Hepatocyte (in vitro differentiated cells): Measurements from ENCODE around the gene TPGS2. TPM values are rescaled to one million over a fixed set of nuclear protein-coding genes. Genes with fewer than 3 reads are reported as not detected.

Experiments used
- DNase-seq: peaks from one replicate; pipeline ENCODE4 v3.0.0-alpha.2; 2016; ENCODE audit warnings: low spot score
- H2AFZ ChIP-seq: fragments of 200-600 bp; sonication (generic); 2 replicates; pipeline ENCODE4 v1.6.0; 2016; ENCODE audit warnings: antibody characterized with exemption, mild to moderate bottlenecking
- H3K27ac ChIP-seq: fragments of 200-600 bp; sonication (generic); 2 replicates; pipeline ENCODE4 v1.5.1; 2016; ENCODE audit warnings: mild to moderate bottlenecking
- H3K27me3 ChIP-seq: fragments of 200-600 bp; sonication (generic); 2 replicates; pipeline ENCODE4 v1.6.1; 2016
- H3K36me3 ChIP-seq: fragments of 200-600 bp; sonication (generic); replicated peaks from 2 replicates; pipeline ENCODE4 v1.5.1; 2016; ENCODE audit warnings: low read depth; ENCODE audit not compliant: insufficient read depth
- H3K4me1 ChIP-seq: fragments of 200-600 bp; sonication (generic); 2 replicates; pipeline ENCODE4 v1.5.1; 2016; ENCODE audit warnings: mild to moderate bottlenecking, moderate library complexity; ENCODE audit not compliant: insufficient read depth
- H3K4me2 ChIP-seq: fragments of 200-600 bp; sonication (generic); 2 replicates; pipeline ENCODE4 v1.6.0; 2016
- H3K4me3 ChIP-seq: fragments of 200-600 bp; sonication (generic); 2 replicates; pipeline ENCODE4 v1.5.1; 2016; ENCODE audit warnings: mild to moderate bottlenecking
- H3K79me2 ChIP-seq: fragments of 200-600 bp; sonication (generic); 2 replicates; pipeline ENCODE4 v1.6.0; 2017; ENCODE audit warnings: mild to moderate bottlenecking
- H3K9me2 ChIP-seq: fragments of 200-600 bp; sonication (generic); replicated peaks from 2 replicates; pipeline ENCODE4 v1.6.0; 2017; ENCODE audit warnings: mild to moderate bottlenecking; ENCODE audit not compliant: insufficient read depth
- H3K9me3 ChIP-seq: fragments of 200-600 bp; sonication (generic); 2 replicates; pipeline ENCODE4 v1.5.1; 2016; ENCODE audit warnings: low read depth, mild to moderate bottlenecking
- H4K20me1 ChIP-seq: fragments of 200-600 bp; sonication (generic); 2 replicates; pipeline ENCODE4 v1.6.0; 2016; ENCODE audit warnings: mild to moderate bottlenecking; ENCODE audit not compliant: insufficient read depth, poor library complexity, severe bottlenecking
- CTCF ChIP-seq: fragments of 200-600 bp; sonication (generic); IDR thresholded peaks from 2 replicates; pipeline ENCODE4 v1.5.1; 2016; ENCODE audit warnings: antibody characterized with exemption, mild to moderate bottlenecking; ENCODE audit not compliant: poor library complexity
- EZH2 ChIP-seq: fragments of 200-600 bp; sonication (generic); IDR thresholded peaks from 2 replicates; pipeline ENCODE4 v1.6.1; 2016; ENCODE audit warnings: antibody characterized with exemption, mild to moderate bottlenecking, borderline replicate concordance
- EZH2phosphoT487 ChIP-seq: fragments of 200-600 bp; sonication (generic); IDR thresholded peaks from one replicate; pipeline ENCODE4 v1.6.1; 2018; ENCODE audit warnings: antibody characterized with exemption, mild to moderate bottlenecking, low read depth, moderate library complexity; ENCODE audit not compliant: unreplicated experiment, severe bottlenecking
- WGBS: methylation state at CpG from one replicate; pipeline ENCODE4 v1.1.6; 2016; ENCODE audit warnings: low lambda C conversion rate; ENCODE audit errors: missing lambda C conversion rate; 5-methylcytosine and 5-hydroxymethylcytosine counted together
- polyA plus RNA-seq: library from polyadenylated mRNA; unstranded; fragments of >200 nt; fragmentation: Nextera tagmentation; extraction: Ambion mirVana; gene quantifications from 2 replicates; pipeline ENCODE4 v1.2.1, GENCODE V29; 2016
- total RNA-seq: library from RNA; depleted of rRNA; stranded (reverse); fragments of >200 nt; gene quantifications from 2 replicates; pipeline ENCODE4 v1.2.3, GENCODE V29; 2014

Gene TPGS2
- total and polyA plus RNA-seq, 2 experiments from 2014 or later, result 57.0 to 83.0 TPM

GRCh38 chr18:36843199-36843598 is 14.4 kb upstream of the TPGS2 start:
- no peak overlapping the region for H3K4me3 ChIP-seq
- DNase-seq, result no peak
- H3K27ac ChIP-seq, result no peak overlapping the region
- no peaks in the 10 kb centered on the region for H3K9me2 ChIP-seq
- no peak for TF ChIP-seq EZH2phosphoT487
- no peak for TF ChIP-seq EZH2
- no peak for TF ChIP-seq CTCF
- H3K4me1 ChIP-seq, result no peaks in the 10 kb centered on the region
- H4K20me1 ChIP-seq, result no peaks in the 10 kb centered on the region
- no peaks in the 10 kb centered on the region for H3K79me2 ChIP-seq
- no peak overlapping the region for H2AFZ ChIP-seq
- H3K9me3 ChIP-seq, result no peaks in the 10 kb centered on the region
- H3K4me2 ChIP-seq, result no peak overlapping the region
- 90% methylated on average over 5 of the region's 5 CpGs for WGBS
- no peaks in the 10 kb centered on the region for H3K27me3 ChIP-seq
- H3K36me3 ChIP-seq, result no peaks in the 10 kb centered on the region

- DNase-seq, result no peak
- no peak overlapping the region for H3K4me2 ChIP-seq
These were observed 11.0 kb upstream of the TPGS2 start for GRCh38 chr18:36839835-36840234.

GRCh38 chr18:36835927-36836326 is 7.1 kb upstream of the TPGS2 start:
- H3K9me2 ChIP-seq, result no peaks in the 10 kb centered on the region
- no peaks in the 10 kb centered on the region for H3K9me3 ChIP-seq
- no peaks in the 10 kb centered on the region for H3K36me3 ChIP-seq
- TF ChIP-seq CTCF (no peak), EZH2 (no peak)
- no peaks in the 10 kb centered on the region for H3K27me3 ChIP-seq
- no peaks in the 10 kb centered on the region for H4K20me1 ChIP-seq
- 100% methylated on average over 1 of the region's 1 CpG for WGBS
- no peak for DNase-seq
- no peak overlapping the region for H3K27ac ChIP-seq
- H3K4me3 ChIP-seq, result no peak overlapping the region
- H2AFZ ChIP-seq, result no peak overlapping the region
- H3K79me2 ChIP-seq, result peaks cover 16% of the 10 kb centered on the region
- no peak overlapping the region for H3K4me2 ChIP-seq
- no peaks in the 10 kb centered on the region for H3K4me1 ChIP-seq

More at GRCh38 chr18:36839835-36840234, 11.0 kb upstream of the TPGS2 start:
- Histone ChIP-seq H3K27me3 (no peaks in the 10 kb centered on the region), H3K79me2 (no peaks in the 10 kb centered on the region), H3K4me3 (no peak overlapping the region), H3K27ac (no peak overlapping the region), H3K4me1 (no peaks in the 10 kb centered on the region), H4K20me1 (no peaks in the 10 kb centered on the region), H2AFZ (no peak overlapping the region), H3K36me3 (no peaks in the 10 kb centered on the region), H3K9me3 (no peaks in the 10 kb centered on the region), H3K9me2 (no peaks in the 10 kb centered on the region)
- WGBS, result 98% methylated on average over 4 of the region's 4 CpGs
- TF ChIP-seq EZH2phosphoT487, result no peak
- TF ChIP-seq CTCF, result no peak
- no peak for TF ChIP-seq EZH2

- H3K27me3 ChIP-seq, result no peaks in the 10 kb centered on the region
- H3K4me1 ChIP-seq, result peaks cover 8% of the 10 kb centered on the region
- H3K9me3 ChIP-seq, result no peaks in the 10 kb centered on the region
- no peak for TF ChIP-seq CTCF
- H3K27ac ChIP-seq, result no peak overlapping the region
- peaks cover 23% of the 10 kb centered on the region for H3K79me2 ChIP-seq
- 96% methylated on average over 2 of the region's 2 CpGs for WGBS
- no peak for DNase-seq
- H3K9me2 ChIP-seq, result no peaks in the 10 kb centered on the region
- H3K4me3 ChIP-seq, result no peak overlapping the region
- no peak overlapping the region for H2AFZ ChIP-seq
- no peaks in the 10 kb centered on the region for H4K20me1 ChIP-seq
- H3K4me2 ChIP-seq, result no peak overlapping the region
- no peaks in the 10 kb centered on the region for H3K36me3 ChIP-seq
These were observed 4.3 kb upstream of the TPGS2 start for GRCh38 chr18:36833120-36833519.
